Right lobe of liver (tissue), 4 donors: ENCODE data around the gene GRIN3B.

Source experiments
- POLR2A ChIP-seq: fragments of 450-650 bp; IDR thresholded peaks from one replicate; pipeline ENCODE4 v1.6.1; 2017; ENCODE audit warnings: antibody characterized with exemption, mild to moderate bottlenecking
- TF ChIP-seq, protein P1 (sequence below), 4 donors: fragments of 200-600 bp in 3 of 4; fragments of 450-650 bp in 1 of 4; IDR thresholded peaks; one replicate each; pipeline versions ENCODE4 v1.5.1 to v1.8.0; 2016 to 2022; ENCODE audit warnings: antibody characterized with exemption in 4 of 4, mild to moderate bottlenecking in 2 of 4
- donor health status: DM: no; HTN: no; CAD: no.
- donor health status: DM: no; HTN: no; CAD: no.
- donor health status: DM: no; HTN: yes; CAD: no.

DNA sequence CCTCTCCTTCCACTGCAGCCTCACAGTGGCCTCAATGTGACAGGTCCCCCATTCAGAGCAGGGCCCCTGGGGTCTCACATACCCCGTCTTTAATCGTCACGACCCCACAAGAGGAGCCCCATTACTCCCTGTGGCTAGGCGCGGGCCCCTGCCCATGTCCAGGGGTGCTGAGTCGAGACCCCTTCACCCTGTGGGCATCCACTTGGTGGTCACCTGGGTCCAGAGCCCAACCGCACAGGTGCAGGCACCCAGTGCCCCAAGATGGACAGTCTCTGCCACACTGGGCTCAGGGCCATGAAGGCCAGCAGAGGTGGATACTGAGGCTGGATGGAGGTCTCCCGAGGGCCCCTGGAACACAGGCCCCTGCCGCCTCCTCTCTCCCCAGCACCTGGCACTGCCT is 17.7 kb downstream of the GRIN3B start:
- TF ChIP-seq POLR2A = no peak
- TF ChIP-seq, protein P1, sequence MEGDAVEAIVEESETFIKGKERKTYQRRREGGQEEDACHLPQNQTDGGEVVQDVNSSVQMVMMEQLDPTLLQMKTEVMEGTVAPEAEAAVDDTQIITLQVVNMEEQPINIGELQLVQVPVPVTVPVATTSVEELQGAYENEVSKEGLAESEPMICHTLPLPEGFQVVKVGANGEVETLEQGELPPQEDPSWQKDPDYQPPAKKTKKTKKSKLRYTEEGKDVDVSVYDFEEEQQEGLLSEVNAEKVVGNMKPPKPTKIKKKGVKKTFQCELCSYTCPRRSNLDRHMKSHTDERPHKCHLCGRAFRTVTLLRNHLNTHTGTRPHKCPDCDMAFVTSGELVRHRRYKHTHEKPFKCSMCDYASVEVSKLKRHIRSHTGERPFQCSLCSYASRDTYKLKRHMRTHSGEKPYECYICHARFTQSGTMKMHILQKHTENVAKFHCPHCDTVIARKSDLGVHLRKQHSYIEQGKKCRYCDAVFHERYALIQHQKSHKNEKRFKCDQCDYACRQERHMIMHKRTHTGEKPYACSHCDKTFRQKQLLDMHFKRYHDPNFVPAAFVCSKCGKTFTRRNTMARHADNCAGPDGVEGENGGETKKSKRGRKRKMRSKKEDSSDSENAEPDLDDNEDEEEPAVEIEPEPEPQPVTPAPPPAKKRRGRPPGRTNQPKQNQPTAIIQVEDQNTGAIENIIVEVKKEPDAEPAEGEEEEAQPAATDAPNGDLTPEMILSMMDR (IDR thresholded peaks at IDR 0.05) = no peak
